Measurements from ENCODE around the gene HRH3.

The HRH3 gene

DNA sequence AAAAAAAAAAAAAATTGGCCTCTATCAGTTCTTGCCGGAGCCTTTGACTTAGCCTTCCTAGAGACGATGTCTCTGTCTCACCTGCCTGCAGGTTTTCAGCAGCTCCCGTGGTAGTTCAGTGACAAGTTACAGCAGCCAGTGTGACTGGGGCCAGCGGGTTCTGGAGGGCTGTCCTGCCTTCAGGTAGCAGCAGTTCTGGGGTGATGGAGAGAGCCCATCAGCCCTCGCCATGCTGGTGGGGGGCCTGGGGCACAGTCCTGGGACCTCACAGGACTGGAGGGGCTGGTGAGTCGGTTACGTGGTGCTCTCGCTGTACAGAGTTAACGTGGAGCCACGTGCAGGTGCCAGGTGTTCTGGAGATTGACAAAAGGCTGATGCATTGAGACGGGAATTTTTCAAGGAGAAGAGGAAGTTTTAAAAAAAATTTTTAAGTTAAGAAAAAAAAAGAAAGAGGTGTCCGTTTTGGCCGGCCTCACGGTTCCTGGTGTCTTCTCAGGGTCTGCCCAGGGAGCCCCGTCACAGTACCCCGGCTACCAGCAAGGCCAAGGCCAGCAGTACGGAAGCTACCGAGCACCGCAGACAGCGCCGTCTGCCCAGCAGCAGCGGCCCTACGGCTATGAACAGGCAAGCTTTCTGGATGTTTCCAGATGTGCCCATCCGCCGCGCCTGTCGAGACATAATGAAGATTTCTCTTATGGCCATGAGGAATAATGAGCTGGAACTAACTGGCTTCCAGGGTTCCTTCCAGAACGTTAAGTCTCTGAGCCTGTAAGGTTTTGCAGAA, 45.9 kb downstream of the HRH3 start:
- DNase-seq: no peak

DNA sequence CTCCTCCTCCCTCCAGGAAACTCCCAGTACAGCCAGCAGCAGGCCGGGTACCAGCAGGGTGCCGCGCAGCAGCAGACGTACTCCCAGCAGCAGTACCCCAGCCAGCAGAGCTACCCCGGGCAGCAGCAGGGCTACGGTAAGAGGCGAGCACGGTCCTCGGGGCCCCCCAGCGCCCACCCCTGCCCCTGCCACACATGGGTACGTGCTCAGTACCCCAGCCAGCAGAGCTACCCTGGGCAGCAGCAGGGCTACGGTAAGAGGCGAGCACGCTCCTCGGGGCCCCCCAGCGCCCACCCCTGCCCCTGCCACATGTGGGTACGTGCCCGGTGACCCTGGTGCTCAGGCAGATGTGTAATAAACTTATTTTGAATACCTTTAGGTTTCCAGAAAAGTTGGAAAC, 47.4 kb downstream of the HRH3 start:
- DNase-seq: no peak

DNA sequence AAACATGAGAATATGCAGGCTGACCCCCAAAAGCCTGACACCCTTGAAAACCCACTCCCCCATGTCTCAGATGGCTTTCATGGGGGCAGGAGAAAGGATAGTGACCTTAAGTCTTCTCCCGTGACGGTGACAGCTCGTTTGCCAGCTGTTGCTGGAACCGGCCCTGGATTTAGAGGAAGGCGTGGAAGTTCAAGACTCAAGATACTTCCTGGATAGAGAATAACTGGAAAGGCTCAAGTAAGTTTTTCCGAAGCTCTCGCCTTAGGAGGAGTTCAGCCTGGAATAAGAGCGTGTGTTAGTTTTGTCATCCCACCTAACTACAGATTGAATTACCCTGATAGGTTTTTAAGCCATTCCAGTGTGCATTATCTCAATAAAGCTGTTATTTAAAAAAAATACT, 48.8 kb downstream of the HRH3 start:
- no peak for DNase-seq

DNA sequence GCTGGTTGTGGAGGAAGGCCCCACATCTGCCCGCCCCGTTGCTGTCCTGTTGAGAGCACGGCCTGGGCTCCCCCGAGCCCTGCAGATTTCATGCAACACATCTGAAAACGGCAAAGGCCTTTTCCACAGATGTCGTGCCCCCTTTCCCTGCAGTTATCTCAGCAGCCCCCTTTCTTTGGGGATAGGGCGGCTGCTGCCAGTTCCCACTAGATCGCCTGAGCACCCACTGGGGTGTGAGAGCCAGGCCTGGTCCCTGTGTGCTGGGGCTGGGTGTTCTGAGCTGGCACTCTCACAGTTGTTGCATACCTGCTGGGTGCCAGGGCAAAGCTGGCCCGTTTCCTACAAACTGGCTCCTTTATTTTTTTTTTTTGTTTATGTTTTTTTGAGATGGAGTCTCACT, 49.5 kb downstream of the HRH3 start:
- DNase-seq: no peak

DNA sequence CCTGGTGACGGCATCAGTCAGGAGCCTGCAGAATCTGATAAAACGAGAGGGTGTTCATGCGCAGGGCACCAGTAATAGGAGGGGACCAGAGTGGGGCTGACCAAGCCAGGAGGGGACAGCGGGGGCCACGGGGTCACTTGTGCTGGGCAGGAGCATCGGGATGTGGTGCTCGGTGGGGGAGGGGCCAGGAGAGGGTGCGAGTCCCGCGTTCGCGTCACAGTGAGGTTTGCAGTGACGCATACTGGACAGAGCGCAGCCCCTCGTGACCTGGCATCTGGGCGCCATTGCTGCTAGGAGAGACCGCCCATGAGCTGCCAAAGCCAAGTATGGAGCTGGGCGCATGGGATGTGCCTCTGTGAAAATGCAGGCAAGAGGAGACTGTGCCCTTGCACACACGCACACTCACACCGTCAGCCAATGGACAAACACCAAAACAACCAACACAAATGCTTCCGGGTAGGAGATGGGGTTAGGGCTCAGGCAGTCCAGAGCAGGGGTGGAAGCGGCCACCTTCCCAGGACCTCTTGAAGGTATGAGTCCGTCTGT, 51.1 kb downstream of the HRH3 start:
- no peak for DNase-seq

DNA sequence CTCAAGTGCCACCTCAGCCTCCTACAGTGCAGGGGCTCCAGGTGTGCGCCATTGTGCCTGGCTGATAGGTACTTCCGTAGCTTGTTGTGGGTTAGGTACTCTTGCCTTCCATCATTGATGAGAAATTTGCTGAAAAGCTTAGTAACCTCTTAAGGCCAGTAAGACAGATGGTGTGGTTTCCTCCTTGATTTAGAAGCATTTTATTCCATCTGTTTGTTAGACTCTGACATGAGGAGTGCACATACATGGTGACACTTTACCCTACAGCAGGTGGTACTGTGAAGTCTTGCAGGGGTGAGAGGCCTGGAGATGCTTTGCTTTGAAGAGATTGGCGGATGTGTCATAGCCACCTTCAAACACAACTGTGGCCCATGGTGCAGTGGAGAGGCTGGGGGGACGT, 52.0 kb downstream of the HRH3 start:
- no peak for DNase-seq

DNA sequence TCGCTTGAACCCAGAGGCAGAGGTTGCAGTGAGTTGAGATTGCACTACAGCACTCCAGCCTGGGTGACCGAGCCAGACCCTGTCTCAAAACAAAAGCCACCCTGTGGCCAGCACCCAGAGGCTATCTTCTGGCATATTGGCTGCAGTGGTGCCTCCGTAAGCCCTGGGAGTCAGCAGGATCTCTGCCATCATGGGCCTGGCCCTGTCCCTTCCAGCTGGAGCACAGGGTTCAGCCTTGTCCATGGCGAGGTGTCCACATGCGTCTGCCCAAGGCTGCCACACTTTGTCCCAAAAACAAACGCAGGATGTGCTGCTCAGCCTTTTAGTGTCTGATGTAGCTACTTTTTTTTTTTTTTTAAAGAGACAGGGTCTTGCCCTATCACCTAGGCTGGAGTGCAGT, 52.6 kb downstream of the HRH3 start:
- no peak for DNase-seq

DNA sequence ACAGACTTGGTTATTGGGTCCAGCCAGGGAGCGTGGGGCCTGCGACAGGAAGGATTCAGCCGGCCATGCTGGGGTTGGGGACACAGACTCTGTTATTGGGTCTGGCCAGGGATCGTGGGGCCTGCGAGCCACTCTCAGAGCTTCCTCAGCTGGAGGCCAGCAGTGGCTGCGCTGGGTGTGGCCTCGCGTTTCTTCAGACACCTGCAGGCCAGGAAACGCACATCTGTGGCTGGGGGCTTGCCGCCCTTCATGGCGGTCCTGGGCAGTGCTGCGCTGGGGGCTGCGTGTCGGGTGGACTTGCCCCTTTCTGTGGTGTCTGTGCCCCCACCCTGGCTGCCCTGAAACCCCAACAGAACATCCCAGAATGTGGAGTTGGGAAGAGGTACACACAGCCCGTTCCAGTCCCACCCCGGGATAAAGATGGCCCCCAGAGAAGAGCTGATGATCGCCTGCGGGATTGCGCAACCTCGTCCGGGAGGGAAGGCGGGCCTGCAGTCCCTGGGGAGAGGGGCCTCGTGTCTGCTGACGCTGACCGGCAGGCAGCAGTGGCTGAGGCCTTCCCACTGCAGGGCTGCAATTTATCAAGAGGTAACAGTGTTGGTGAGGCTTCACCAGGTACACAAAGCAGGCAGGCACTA, 54.2 kb downstream of the HRH3 start:
- DNase-seq: peak; percentile 15
